H1 (cell line): Measurements from ENCODE around the gene MAPK9. TPM values are rescaled to one million over a fixed set of nuclear protein-coding genes. Genes with fewer than 3 reads are reported as not detected.

Experiments
- CTCF ChIA-PET: fragments of 300-600 bp; sonication (Branson Sonifier 250); formaldehyde crosslinking; loops from one replicate; lab custom pipeline; 2021; ENCODE audit not compliant: partially characterized antibody; lab: Charles Lee
- POLR2A ChIA-PET: fragments of 300-600 bp; sonication (Branson Sonifier 250); formaldehyde crosslinking; loops from one replicate; lab custom pipeline; 2021; ENCODE audit warnings: inconsistent platforms; ENCODE audit not compliant: partially characterized antibody; lab: Charles Lee
- DNase-seq, 2 experiments: peaks; one replicate each; pipeline versions ENCODE4 v3.0.0 to v3.0.0-alpha.2; 2010 to 2022; ENCODE audit warnings: low spot score in 2 of 2, low read depth in 1 of 2, mixed read lengths in 1 of 2
- FAIRE-seq: peaks from 2 replicates; lab custom pipeline; 2011; peaks lifted over from hg19 to GRCh38; lab: Jason Lieb, UNC
- H2AFZ ChIP-seq: 2 replicates; pipeline ENCODE4 v1.8.1; 2012; ENCODE audit warnings: low read length, inconsistent platforms
- H2AK5ac ChIP-seq: 2 replicates; pipeline ENCODE4 v1.6.1; 2013; ENCODE audit warnings: low read depth, low read length
- H2BK120ac ChIP-seq: replicated peaks from 2 replicates; pipeline ENCODE3; 2013; ENCODE audit warnings: low read depth, low read length, inconsistent platforms
- H2BK12ac ChIP-seq: 2 replicates; pipeline ENCODE4 v1.6.1; 2013; ENCODE audit warnings: low read depth, low read length
- H2BK15ac ChIP-seq: 2 replicates; pipeline ENCODE4 v1.6.1; 2013; ENCODE audit warnings: low read length
- H2BK20ac ChIP-seq: 2 replicates; pipeline ENCODE4 v1.6.1; 2013; ENCODE audit warnings: low read length
- H2BK5ac ChIP-seq: 2 replicates; pipeline ENCODE4 v1.6.1; 2013; ENCODE audit warnings: low read depth, low read length
- H3K14ac ChIP-seq: 2 replicates; pipeline ENCODE4 v1.6.1; 2013; ENCODE audit warnings: inconsistent platforms; ENCODE audit not compliant: insufficient read length
- H3K18ac ChIP-seq: 2 replicates; pipeline ENCODE4 v1.6.1; 2013; ENCODE audit warnings: low read length; ENCODE audit errors: extremely low read depth
- H3K23ac ChIP-seq: 2 replicates; pipeline ENCODE4 v1.6.1; 2013; ENCODE audit warnings: inconsistent platforms; ENCODE audit not compliant: insufficient read length
- H3K23me2 ChIP-seq: 2 replicates; pipeline ENCODE4 v1.6.1; 2013; ENCODE audit warnings: low read depth, low read length
- H3K27ac ChIP-seq: 2 replicates; pipeline ENCODE4 v1.6.1; 2011; ENCODE audit warnings: low read depth, low read length, inconsistent platforms
- H3K27me3 ChIP-seq, 4 experiments: replicated peaks in 1 of 4; 1 replicate in 1 of 4; 2 replicates in 3 of 4; pipeline versions ENCODE4 v1.6.1 to v1.8.1; 2011 to 2013; ENCODE audit warnings: low read length in 3 of 4, mild to moderate bottlenecking in 3 of 4, inconsistent platforms in 2 of 4, mixed read lengths in 2 of 4, moderate library complexity in 1 of 4; ENCODE audit not compliant: control insufficient read depth in 3 of 4, insufficient read depth in 3 of 4; ENCODE audit errors: extremely low read depth in 1 of 4
- H3K36me3 ChIP-seq, 4 experiments: 2 replicates each; pipeline versions ENCODE4 v1.6.1 to v1.8.1; 2011 to 2013; ENCODE audit warnings: mild to moderate bottlenecking in 4 of 4, low read length in 3 of 4, moderate library complexity in 2 of 4, control low read depth in 1 of 4, inconsistent platforms in 1 of 4; ENCODE audit not compliant: insufficient read depth in 4 of 4, control insufficient read depth in 2 of 4
- H3K4ac ChIP-seq: replicated peaks from 2 replicates; pipeline ENCODE3; 2013; ENCODE audit warnings: low read length, low read depth, mixed read lengths, inconsistent platforms; ENCODE audit not compliant: insufficient read length
- H3K4me1 ChIP-seq, 4 experiments: replicated peaks in 1 of 4; 1 replicate in 1 of 4; 2 replicates in 3 of 4; pipeline versions ENCODE4 v1.6.1 to v1.8.1; 2011 to 2013; ENCODE audit warnings: low read length in 3 of 4, inconsistent platforms in 2 of 4, mixed read lengths in 1 of 4; ENCODE audit not compliant: insufficient read depth in 4 of 4, control insufficient read depth in 3 of 4
- H3K4me2 ChIP-seq, 2 experiments: 2 replicates each; pipeline versions ENCODE4 v1.6.1 to v1.8.1; 2011 to 2013; ENCODE audit warnings: low read depth in 2 of 2, low read length in 2 of 2, control low read depth in 1 of 2, inconsistent platforms in 1 of 2, mild to moderate bottlenecking in 1 of 2; ENCODE audit not compliant: insufficient read depth in 1 of 2
- H3K4me3 ChIP-seq, 4 experiments: fragments of 200-600, 300-600 bp in 1 of 4; sonication (generic), shearing (Covaris generic), sonication (Bioruptor Twin) in 1 of 4; 2 replicates each; pipeline versions ENCODE4 v1.5.1 to v1.8.1; 2011 to 2016; ENCODE audit warnings: low read length in 4 of 4, low read depth in 3 of 4, control low read depth in 2 of 4, inconsistent platforms in 2 of 4, mild to moderate bottlenecking in 2 of 4, mixed read lengths in 1 of 4, moderate library complexity in 1 of 4; ENCODE audit not compliant: insufficient read depth in 2 of 4; ENCODE audit errors: extremely low read depth in 1 of 4
- H3K56ac ChIP-seq: replicated peaks from 2 replicates; pipeline ENCODE3; 2013; ENCODE audit warnings: low read depth, mild to moderate bottlenecking, mixed read lengths, low read length, inconsistent platforms; ENCODE audit not compliant: insufficient read length
- H3K79me1 ChIP-seq: 2 replicates; pipeline ENCODE4 v1.6.1; 2013; ENCODE audit warnings: low read depth, low read length, control low read depth
- H3K79me2 ChIP-seq, 2 experiments: 2 replicates each; pipeline versions ENCODE4 v1.6.1 to v1.8.1; 2012 to 2013; ENCODE audit warnings: low read length in 2 of 2, mild to moderate bottlenecking in 2 of 2, inconsistent platforms in 1 of 2; ENCODE audit not compliant: insufficient read depth in 2 of 2, control insufficient read depth in 1 of 2
- H3K9ac ChIP-seq, 4 experiments: replicated peaks in 1 of 4; 1 replicate in 1 of 4; 2 replicates in 3 of 4; pipeline versions ENCODE4 v1.6.1 to v1.8.1; 2011 to 2013; ENCODE audit warnings: low read depth in 3 of 4, low read length in 3 of 4, control low read depth in 2 of 4, mild to moderate bottlenecking in 2 of 4, moderate library complexity in 2 of 4, inconsistent platforms in 1 of 4; ENCODE audit errors: extremely low read depth in 1 of 4
- H3K9me3 ChIP-seq, 2 experiments: 2 replicates each; pipeline versions ENCODE4 v1.6.1 to v1.8.1; 2012 to 2013; ENCODE audit warnings: mild to moderate bottlenecking in 2 of 2, moderate library complexity in 2 of 2, control low read depth in 1 of 2, inconsistent platforms in 1 of 2, low read depth in 1 of 2, low read length in 1 of 2, mixed read lengths in 1 of 2; ENCODE audit not compliant: insufficient read depth in 2 of 2
- H4K20me1 ChIP-seq, 2 experiments: replicated peaks in 1 of 2; 2 replicates each; pipeline versions ENCODE3 to v1.8.1; 2011 to 2013; ENCODE audit warnings: inconsistent platforms in 2 of 2, low read length in 2 of 2, mild to moderate bottlenecking in 1 of 2; ENCODE audit not compliant: insufficient read depth in 2 of 2, control insufficient read depth in 1 of 2
- H4K5ac ChIP-seq: 2 replicates; pipeline ENCODE4 v1.6.1; 2013; ENCODE audit warnings: low read length, low read depth, mixed read lengths, inconsistent platforms; ENCODE audit not compliant: insufficient read length
- H4K8ac ChIP-seq: 2 replicates; pipeline ENCODE4 v1.8.0; 2013; ENCODE audit warnings: mild to moderate bottlenecking, moderate library complexity, low read length, inconsistent platforms; ENCODE audit not compliant: insufficient read depth; ENCODE audit errors: extremely low read depth
- H4K91ac ChIP-seq: replicated peaks from 2 replicates; pipeline ENCODE3; 2013; ENCODE audit warnings: low read length, mixed read lengths, inconsistent platforms; ENCODE audit not compliant: insufficient read length
- BACH1 ChIP-seq: IDR thresholded peaks from 2 replicates; pipeline ENCODE4 v1.6.1; 2012; ENCODE audit warnings: low read length, improper control_type of control experiment
- BRCA1 ChIP-seq: IDR thresholded peaks from 2 replicates; pipeline ENCODE4 v1.6.1; 2012; ENCODE audit warnings: low read depth, low read length, improper control_type of control experiment
- CHD2 ChIP-seq: IDR thresholded peaks from 2 replicates; pipeline ENCODE4 v1.6.1; 2012; ENCODE audit warnings: low read length, improper control_type of control experiment
- E2F6 ChIP-seq: IDR thresholded peaks from 2 replicates; pipeline ENCODE4 v1.6.1; 2012; ENCODE audit warnings: inconsistent platforms
- EZH2 ChIP-seq: fragments of 200-600 bp; sonication (generic); IDR thresholded peaks from 2 replicates; pipeline ENCODE4 v1.7.1; 2012; ENCODE audit warnings: low read depth, mild to moderate bottlenecking, moderate library complexity, low read length, inconsistent platforms; ENCODE audit not compliant: severe bottlenecking
- JUND ChIP-seq: IDR thresholded peaks from 2 replicates; pipeline ENCODE4 v1.6.1; 2011; ENCODE audit warnings: mild to moderate bottlenecking, improper control_type of control experiment, low read length
- MAX ChIP-seq: IDR thresholded peaks from 2 replicates; pipeline ENCODE4 v1.6.1; 2012; ENCODE audit warnings: inconsistent platforms
- NANOG ChIP-seq: IDR thresholded peaks from 2 replicates; pipeline ENCODE4 v1.6.1; 2011; ENCODE audit warnings: low read length, low read depth, mild to moderate bottlenecking, inconsistent platforms; ENCODE audit not compliant: insufficient read depth, poor library complexity, severe bottlenecking
- POLR2A ChIP-seq, 2 experiments: IDR thresholded peaks; 1 replicate in 1 of 2; 2 replicates in 1 of 2; pipeline ENCODE4 v1.6.1; 2011; ENCODE audit warnings: low read depth in 2 of 2, low read length in 2 of 2, mild to moderate bottlenecking in 2 of 2; ENCODE audit errors: control extremely low read depth in 1 of 2
- RAD21 ChIP-seq, 2 experiments: IDR thresholded peaks in 1 of 2; conservative IDR thresholded peaks in 1 of 2; 2 replicates each; pipeline ENCODE4 v1.6.1; 2011; ENCODE audit warnings: low read depth in 2 of 2, low read length in 2 of 2, improper control_type of control experiment in 1 of 2, inconsistent platforms in 1 of 2, mild to moderate bottlenecking in 1 of 2, moderate library complexity in 1 of 2
- RBBP5 ChIP-seq: IDR thresholded peaks from 2 replicates; pipeline ENCODE4 v1.7.1; 2012; ENCODE audit warnings: low read depth, mild to moderate bottlenecking, inconsistent platforms, low read length, moderate library complexity, borderline replicate concordance
- RNF2 ChIP-seq: fragments of 200-900, 300-1000 bp; sonication (generic); IDR thresholded peaks from 2 replicates; pipeline ENCODE4 v1.7.1; 2016; ENCODE audit warnings: borderline replicate concordance, low read depth, mild to moderate bottlenecking, antibody characterized with exemption, low read length; ENCODE audit not compliant: poor library complexity, severe bottlenecking; ENCODE audit errors: missing control alignments
- SRF ChIP-seq: IDR thresholded peaks from 2 replicates; pipeline ENCODE4 v1.6.1; 2011; ENCODE audit warnings: mild to moderate bottlenecking, low read depth, low read length, moderate library complexity
- WGBS, 2 experiments: shearing (Covaris generic) in 1 of 2; methylation state at CpG; one replicate each; pipeline versions ENCODE4 v1.1.6 to v1.1.7; 2013 to 2015; ENCODE audit warnings: low lambda C conversion rate in 2 of 2, mixed read lengths in 2 of 2, inconsistent platforms in 1 of 2, low coverage in 1 of 2, missing lambda C conversion rate in 1 of 2; ENCODE audit not compliant: insufficient replicate concordance in 2 of 2, insufficient coverage in 1 of 2, insufficient read length in 1 of 2; ENCODE audit errors: extremely low coverage in 1 of 2, missing lambda C conversion rate in 1 of 2; 5-methylcytosine and 5-hydroxymethylcytosine counted together
- polyA plus RNA-seq, 7 experiments: library from polyadenylated mRNA; depleted of rRNA in 3 of 7; stranded (reverse) in 5 of 7; unstranded in 2 of 7; fragments of >200 nt in 5 of 7; fragments of 200-250 nt in 2 of 7; gene quantifications; 1 replicate in 5 of 7; 2 replicates in 1 of 7; 4 replicates in 1 of 7; pipeline versions ENCODE4 v1.2.1 to v1.2.3, GENCODE V29; 2011 to 2013; ENCODE audit warnings: missing spikeins in 2 of 7, mixed read lengths in 2 of 7
- total RNA-seq: library from RNA; stranded (reverse); fragmentation: NEBNext Ultra II Directional; extraction: Animal tissue kit (Norgen Biotek cat#: 25700); gene quantifications from 2 replicates; pipeline ENCODE4 v1.2.1, GENCODE V29; 2021

MAPK9 gene
- total and polyA plus RNA-seq, 2 of the 8 experiments (the other 6 are each of a cell fraction or from before 2014, with no cell fraction given), result 22.3 to 43.7 TPM

GRCh38 chr5:180296771-180297170 lies 4.9 kb upstream of the MAPK9 start:
- Histone ChIP-seq H3K27me3 (no peaks in the 10 kb centered on the region), H3K9me3 (no peaks in the 10 kb centered on the region), H3K9ac (no peak overlapping the region), H3K14ac (no peak overlapping the region), H2BK5ac (no peak overlapping the region), H3K4me3 (no peak overlapping the region), H3K4ac (no peak overlapping the region), H2AFZ (no peak overlapping the region), H3K79me1 (no peaks in the 10 kb centered on the region; the same call in 1 of the 2 replicates), H3K36me3 (peaks cover 0 to 15% (median 13%) of the 10 kb centered on the region in 4 experiments; a peak in 6 of 8 replicates), H3K56ac (no peak overlapping the region), H3K18ac (no peak overlapping the region), H4K20me1 (peaks cover 4 to 5% of the 10 kb centered on the region in 2 experiments), H2BK120ac (no peak overlapping the region), H3K27ac (no peak overlapping the region), H3K4me2 (no peak overlapping the region), H3K23me2 (peaks cover 3% of the 10 kb centered on the region; the same call in 1 of the 2 replicates), H2AK5ac (no peak overlapping the region), H2BK20ac (no peak overlapping the region), H4K8ac (no peak overlapping the region), H2BK15ac (no peak overlapping the region), H2BK12ac (no peak overlapping the region), H3K4me1 (peaks cover 0 to 6% (median 3%) of the 10 kb centered on the region in 4 experiments; a peak in 6 of 7 replicates), H3K23ac (no peak overlapping the region), H4K5ac (no peak overlapping the region), H3K79me2 (no peaks in the 10 kb centered on the region), H4K91ac (no peak overlapping the region)
- DNase-seq (no peak), FAIRE-seq (no peak)
- ChIA-PET CTCF (interaction anchor here (1.0 to 9.0 kb wide), 7 partner anchors 13 to 174 kb away, joined by 3 to 88 read pairs (median 15); partner anchors contain the start of gene RASGEF1C), POLR2A (no interaction called here)
- 90% methylated on average over 3 of the region's 7 CpGs; no CpG with 5 or more reads in 1 of the 2 experiments for WGBS, 2 experiments
- TF ChIP-seq BRCA1 (no peak), POLR2A (IDR thresholded peaks at IDR 0.05; ENCODE audit: control extremely low read depth in 1 of 2, low read depth in 2 of 2, low read length in 2 of 2) (no peak), RNF2 (no peak), EZH2 (no peak), E2F6 (no peak), JUND (no peak), BACH1 (no peak), RAD21 (IDR thresholded peaks at IDR 0.05 in 1 of 2, conservative IDR thresholded peaks at IDR 0.05 in 1 of 2; ENCODE audit: low read depth in 2 of 2, low read length in 2 of 2) (no peak), CHD2 (no peak), MAX (no peak), SRF (no peak), RBBP5 (no peak), NANOG (no peak)
